Osteocyte (in vitro differentiated cells): ENCODE data around the gene PIP4K2A. TPM values are rescaled to one million over a fixed set of nuclear protein-coding genes. Genes with fewer than 3 reads are reported as not detected.

Experiments used
- DNase-seq: peaks from one replicate; pipeline ENCODE4 v3.0.0; 2021; ENCODE audit warnings: mixed read lengths; ENCODE audit not compliant: unreplicated experiment; ENCODE audit errors: extremely low spot score
- H3K27ac Mint-ChIP-seq: one replicate; pipeline ENCODE4 v1.8.0; 2021; ENCODE audit warnings: mild to moderate bottlenecking, mixed read lengths; ENCODE audit not compliant: unreplicated experiment
- H3K27me3 Mint-ChIP-seq: one replicate; pipeline ENCODE4 v1.8.0; 2021; ENCODE audit warnings: mixed read lengths; ENCODE audit not compliant: unreplicated experiment
- H3K36me3 Mint-ChIP-seq: one replicate; pipeline ENCODE4 v1.8.0; 2021; ENCODE audit warnings: mixed read lengths; ENCODE audit not compliant: unreplicated experiment
- H3K4me1 Mint-ChIP-seq: one replicate; pipeline ENCODE4 v1.8.0; 2021; ENCODE audit warnings: mixed read lengths; ENCODE audit not compliant: unreplicated experiment
- H3K4me3 Mint-ChIP-seq: one replicate; pipeline ENCODE4 v1.8.0; 2021; ENCODE audit warnings: mild to moderate bottlenecking, moderate library complexity, mixed read lengths; ENCODE audit not compliant: unreplicated experiment
- H3K9me3 Mint-ChIP-seq: one replicate; pipeline ENCODE4 v1.8.0; 2021; ENCODE audit warnings: mixed read lengths; ENCODE audit not compliant: unreplicated experiment
- total RNA-seq: library from RNA; stranded (reverse); gene quantifications from 2 replicates; pipeline ENCODE4 v1.2.1, GENCODE V29; 2021
- TF ChIP-seq, protein P1 (sequence below): fragments of 200-600 bp; sonication (generic); IDR thresholded peaks from 2 replicates; pipeline ENCODE4 v1.5.0; 2021; ENCODE audit warnings: antibody characterized with exemption, mild to moderate bottlenecking, moderate library complexity

The PIP4K2A gene
- total RNA-seq, 1 donor from 2014 or later = 41.1 TPM

DNA sequence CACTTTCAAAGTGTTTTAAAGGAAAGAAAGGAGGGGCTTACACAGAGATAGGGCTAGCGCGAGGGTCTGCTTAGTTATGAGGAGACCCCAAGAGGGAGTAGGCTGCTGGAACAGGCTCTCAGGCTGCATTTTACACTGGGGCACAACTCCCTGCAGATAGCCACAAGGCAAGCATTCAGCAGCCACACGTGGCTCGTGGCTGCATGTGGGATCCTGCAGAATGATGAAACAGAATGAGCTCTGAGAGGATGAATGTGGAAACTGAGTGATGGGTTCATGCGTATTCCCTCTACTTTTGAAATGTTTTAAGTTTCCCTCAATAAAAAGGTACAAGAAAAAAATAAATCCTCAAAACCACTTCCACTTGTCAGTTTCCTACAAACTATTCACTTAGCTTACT is 37.0 kb downstream of the PIP4K2A start:
- peaks cover 5% of the 10 kb centered on the region for H3K36me3 Mint-ChIP-seq
- DNase-seq = no peak
- H3K9me3 Mint-ChIP-seq = no peaks in the 10 kb centered on the region
- H3K27me3 Mint-ChIP-seq = no peaks in the 10 kb centered on the region
- no peak overlapping the region for H3K4me3 Mint-ChIP-seq
- TF ChIP-seq, protein P1, sequence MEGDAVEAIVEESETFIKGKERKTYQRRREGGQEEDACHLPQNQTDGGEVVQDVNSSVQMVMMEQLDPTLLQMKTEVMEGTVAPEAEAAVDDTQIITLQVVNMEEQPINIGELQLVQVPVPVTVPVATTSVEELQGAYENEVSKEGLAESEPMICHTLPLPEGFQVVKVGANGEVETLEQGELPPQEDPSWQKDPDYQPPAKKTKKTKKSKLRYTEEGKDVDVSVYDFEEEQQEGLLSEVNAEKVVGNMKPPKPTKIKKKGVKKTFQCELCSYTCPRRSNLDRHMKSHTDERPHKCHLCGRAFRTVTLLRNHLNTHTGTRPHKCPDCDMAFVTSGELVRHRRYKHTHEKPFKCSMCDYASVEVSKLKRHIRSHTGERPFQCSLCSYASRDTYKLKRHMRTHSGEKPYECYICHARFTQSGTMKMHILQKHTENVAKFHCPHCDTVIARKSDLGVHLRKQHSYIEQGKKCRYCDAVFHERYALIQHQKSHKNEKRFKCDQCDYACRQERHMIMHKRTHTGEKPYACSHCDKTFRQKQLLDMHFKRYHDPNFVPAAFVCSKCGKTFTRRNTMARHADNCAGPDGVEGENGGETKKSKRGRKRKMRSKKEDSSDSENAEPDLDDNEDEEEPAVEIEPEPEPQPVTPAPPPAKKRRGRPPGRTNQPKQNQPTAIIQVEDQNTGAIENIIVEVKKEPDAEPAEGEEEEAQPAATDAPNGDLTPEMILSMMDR = no peak
- peaks cover 20% of the 10 kb centered on the region for H3K4me1 Mint-ChIP-seq
- no peak overlapping the region for H3K27ac Mint-ChIP-seq

DNA sequence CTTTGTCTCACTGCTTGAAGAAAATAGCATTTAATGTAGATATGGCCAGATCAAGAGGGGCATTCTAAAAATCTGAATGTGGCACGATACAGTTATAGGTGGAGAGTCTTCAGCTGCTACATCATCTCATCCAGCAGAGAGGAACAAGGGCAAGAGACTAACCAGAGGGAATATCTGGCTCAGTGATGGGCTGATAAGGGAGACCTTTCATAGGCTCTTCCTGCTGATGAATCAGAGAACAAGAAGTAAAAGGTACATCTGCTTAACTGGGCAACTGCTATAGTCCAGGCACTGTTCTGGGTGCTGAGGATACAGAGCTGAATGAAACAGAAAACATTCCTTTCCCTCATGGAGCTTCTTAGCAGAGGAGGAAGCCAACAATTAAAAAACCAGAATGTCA is 37.9 kb downstream of the PIP4K2A start:
- H3K36me3 Mint-ChIP-seq = peaks cover 5% of the 10 kb centered on the region
- TF ChIP-seq, protein P1 = no peak
- peaks cover 15% of the 10 kb centered on the region for H3K4me1 Mint-ChIP-seq
- no peaks in the 10 kb centered on the region for H3K9me3 Mint-ChIP-seq
- no peak overlapping the region for H3K4me3 Mint-ChIP-seq
- H3K27ac Mint-ChIP-seq = no peak overlapping the region
- H3K27me3 Mint-ChIP-seq = no peaks in the 10 kb centered on the region
- DNase-seq = no peak

DNA sequence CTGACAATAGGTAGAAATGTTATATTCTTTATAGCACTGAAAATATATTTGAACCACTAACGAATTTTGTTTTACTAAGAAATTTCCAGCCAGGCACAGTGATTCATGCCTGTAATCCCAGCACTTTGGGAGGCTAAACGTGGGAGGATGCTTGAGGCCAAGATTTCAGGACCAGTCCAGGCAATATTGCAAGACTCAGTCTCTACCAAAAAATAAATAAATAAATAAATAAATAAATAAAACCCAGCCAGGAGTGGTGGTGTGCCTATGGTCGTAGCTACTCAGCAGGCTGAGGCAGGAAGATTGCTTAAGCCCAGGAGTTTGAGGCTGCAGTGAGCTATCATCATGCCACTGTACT is 39.8 kb downstream of the PIP4K2A start:
- H3K36me3 Mint-ChIP-seq = peaks cover 5% of the 10 kb centered on the region
- no peak overlapping the region for H3K4me3 Mint-ChIP-seq
- TF ChIP-seq, protein P1 = no peak
- no peak for DNase-seq
- no peaks in the 10 kb centered on the region for H3K9me3 Mint-ChIP-seq
- H3K27ac Mint-ChIP-seq = no peak overlapping the region
- H3K27me3 Mint-ChIP-seq = no peaks in the 10 kb centered on the region
- peaks cover 18% of the 10 kb centered on the region for H3K4me1 Mint-ChIP-seq

DNA sequence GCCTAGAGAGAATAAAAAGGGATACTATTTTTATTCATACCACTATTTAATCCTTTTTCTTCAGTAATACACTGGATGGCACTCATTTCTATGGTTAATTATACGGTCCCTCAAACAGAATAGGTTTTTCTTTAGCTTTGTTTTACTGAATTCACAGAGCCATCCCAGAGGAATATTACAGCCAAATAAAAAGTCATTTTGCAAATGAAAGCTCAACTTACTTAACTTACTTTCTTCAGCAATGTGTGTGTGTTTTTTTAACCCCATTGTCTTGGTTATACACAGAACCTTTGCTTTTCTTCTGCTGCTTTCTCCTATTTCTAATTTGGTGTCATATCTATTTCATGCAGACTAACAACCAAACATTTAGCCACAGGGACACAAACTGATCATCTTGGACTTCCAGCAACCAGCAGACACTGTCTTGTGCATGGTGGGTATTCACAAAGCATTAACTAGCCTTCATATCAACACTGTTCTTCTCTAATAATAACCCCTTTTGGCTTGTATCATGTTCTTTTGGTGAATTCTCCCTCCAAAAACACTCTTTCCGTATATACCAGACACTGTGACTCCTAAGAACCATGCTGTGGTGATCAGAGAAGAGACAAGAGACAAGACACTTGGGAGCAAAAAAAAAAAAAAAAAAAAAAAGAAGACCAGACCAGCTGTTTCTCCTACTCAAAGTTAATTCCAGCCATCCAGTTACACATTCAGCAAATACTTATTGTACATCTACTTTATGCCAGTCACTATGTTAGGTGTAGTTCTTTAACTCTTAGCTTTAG is 40.4 kb downstream of the PIP4K2A start:
- H3K9me3 Mint-ChIP-seq = no peaks in the 10 kb centered on the region
- TF ChIP-seq, protein P1 = no peak
- no peaks in the 10 kb centered on the region for H3K27me3 Mint-ChIP-seq
- H3K4me3 Mint-ChIP-seq = no peak overlapping the region
- DNase-seq = no peak
- H3K27ac Mint-ChIP-seq = no peak overlapping the region
- peaks cover 18% of the 10 kb centered on the region for H3K4me1 Mint-ChIP-seq
- peaks cover 5% of the 10 kb centered on the region for H3K36me3 Mint-ChIP-seq

DNA sequence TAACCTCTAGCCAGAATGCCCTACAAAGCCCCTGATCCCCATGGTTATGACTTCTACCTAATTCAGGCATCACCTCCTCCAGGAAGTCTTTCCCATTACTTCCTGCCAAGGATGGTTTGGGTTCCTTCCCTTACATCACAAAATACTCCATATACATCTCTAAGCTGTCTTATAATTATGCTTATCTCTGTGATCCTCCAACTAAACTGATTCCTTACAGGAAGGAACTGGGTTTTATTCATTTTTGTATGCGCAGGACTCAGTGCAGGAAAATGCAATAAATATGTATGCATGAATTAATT is 41.3 kb downstream of the PIP4K2A start:
- no peaks in the 10 kb centered on the region for H3K27me3 Mint-ChIP-seq
- no peak overlapping the region for H3K27ac Mint-ChIP-seq
- DNase-seq = no peak
- H3K9me3 Mint-ChIP-seq = no peaks in the 10 kb centered on the region
- peaks cover 18% of the 10 kb centered on the region for H3K4me1 Mint-ChIP-seq
- H3K36me3 Mint-ChIP-seq = peaks cover 7% of the 10 kb centered on the region
- TF ChIP-seq, protein P1 = no peak
- H3K4me3 Mint-ChIP-seq = no peak overlapping the region
